ENCODE data around the gene ADAMTS6.

Gene ADAMTS6

DNA sequence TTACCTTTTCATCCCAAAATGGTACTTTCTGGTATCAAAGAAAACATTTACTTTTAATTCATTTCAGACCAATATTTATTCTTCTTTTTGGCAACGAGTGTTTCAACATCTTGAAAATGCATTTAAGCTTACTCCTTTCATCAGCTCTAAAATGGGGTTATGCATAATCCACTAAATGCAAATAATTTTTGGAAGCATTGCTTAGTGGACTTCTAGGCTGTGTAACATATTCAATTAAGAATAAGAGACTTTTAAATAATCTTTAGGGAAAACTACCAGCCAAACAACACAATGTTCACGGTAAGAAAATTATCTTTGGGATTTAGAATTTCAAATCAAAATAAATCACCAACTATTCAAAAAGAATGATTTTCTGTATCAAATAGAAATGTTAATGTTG is 118.2 kb downstream of the ADAMTS6 start:
- Histone ChIP-seq H3K27ac (ENCODE audit: low read length) (no peak overlapping the region), H3K9me3 (ENCODE audit: control insufficient read depth, low read depth, low read length) (no peaks in the 10 kb centered on the region), H3K4me1 (ENCODE audit: control insufficient read depth, low read depth, low read length) (peaks cover 12% of the 10 kb centered on the region), H3K9ac (ENCODE audit: low read length) (no peak overlapping the region), H3K4me3 (ENCODE audit: low read length) (no peak overlapping the region), H3K36me3 (ENCODE audit: control insufficient read depth, low read depth, low read length) (no peaks in the 10 kb centered on the region), H3K27me3 (ENCODE audit: control insufficient read depth, insufficient read depth, low read length) (no peaks in the 10 kb centered on the region)

DNA sequence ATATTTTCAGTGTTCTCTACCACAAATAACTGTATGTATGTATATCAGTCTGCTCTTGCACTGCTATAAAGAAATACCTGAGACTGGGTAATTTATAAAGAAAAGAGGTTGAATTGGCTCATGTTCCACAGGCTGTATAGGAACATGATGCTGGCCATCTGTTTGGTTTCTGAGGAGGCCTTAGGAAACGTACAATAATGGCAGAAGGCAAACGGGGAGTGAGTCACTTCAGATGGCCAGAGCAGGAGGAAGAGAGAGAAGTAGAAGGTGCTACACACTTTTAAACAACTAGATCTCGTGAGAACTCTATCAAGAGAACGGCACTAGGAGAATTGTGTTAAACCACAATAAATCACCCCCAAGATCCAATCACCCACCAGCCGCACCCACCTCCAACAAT is 121.7 kb downstream of the ADAMTS6 start:
- Histone ChIP-seq H3K4me3 (ENCODE audit: low read length) (no peak overlapping the region), H3K27me3 (ENCODE audit: control insufficient read depth, insufficient read depth, low read length) (no peaks in the 10 kb centered on the region), H3K27ac (ENCODE audit: low read length) (no peak overlapping the region), H3K9me3 (ENCODE audit: control insufficient read depth, low read depth, low read length) (no peaks in the 10 kb centered on the region), H3K9ac (ENCODE audit: low read length) (no peak overlapping the region), H3K4me1 (ENCODE audit: control insufficient read depth, low read depth, low read length) (peaks cover 12% of the 10 kb centered on the region), H3K36me3 (ENCODE audit: control insufficient read depth, low read depth, low read length) (no peaks in the 10 kb centered on the region)

DNA sequence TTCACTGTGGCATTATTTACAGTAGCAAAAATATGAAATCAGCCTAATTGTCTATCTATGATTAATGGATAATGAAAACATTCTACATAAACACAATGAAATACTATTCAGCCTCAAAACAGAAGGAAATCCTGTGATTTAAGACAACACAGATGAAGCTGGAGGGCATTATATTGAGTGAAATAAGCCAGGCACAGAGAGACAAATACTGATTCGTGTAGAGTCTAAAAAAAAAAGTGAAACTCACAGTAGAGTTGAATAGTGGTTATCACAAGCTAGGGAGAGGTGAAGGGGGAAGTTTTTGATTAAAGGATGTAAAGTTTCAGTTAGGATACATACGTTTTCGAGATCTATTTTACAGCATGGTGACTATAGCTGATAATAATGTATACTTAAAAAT is 122.2 kb downstream of the ADAMTS6 start:
- Histone ChIP-seq H3K27ac (ENCODE audit: low read length) (no peak overlapping the region), H3K27me3 (ENCODE audit: control insufficient read depth, insufficient read depth, low read length) (no peaks in the 10 kb centered on the region), H3K36me3 (ENCODE audit: control insufficient read depth, low read depth, low read length) (no peaks in the 10 kb centered on the region), H3K9me3 (ENCODE audit: control insufficient read depth, low read depth, low read length) (no peaks in the 10 kb centered on the region), H3K9ac (ENCODE audit: low read length) (no peak overlapping the region), H3K4me1 (ENCODE audit: control insufficient read depth, low read depth, low read length) (peaks cover 12% of the 10 kb centered on the region), H3K4me3 (ENCODE audit: low read length) (no peak overlapping the region)

DNA sequence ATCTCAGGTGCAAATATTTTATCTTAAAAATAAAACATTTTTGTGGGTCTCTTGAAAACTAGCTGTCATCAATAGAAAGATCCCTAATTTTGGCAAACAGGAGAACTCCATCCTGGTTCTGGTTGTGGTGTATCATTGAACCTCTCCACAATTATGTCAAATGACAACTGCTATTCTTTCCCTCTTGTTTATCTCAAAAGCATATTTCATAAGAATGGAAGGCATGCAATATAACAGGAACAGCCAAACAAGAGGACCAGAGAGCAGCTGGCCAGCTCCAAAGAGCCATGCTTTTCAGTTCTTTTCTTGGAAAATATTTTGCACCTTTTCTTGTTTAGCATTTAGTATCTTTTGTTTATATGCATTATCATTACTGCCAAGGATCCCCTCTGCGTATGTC is 125.4 kb downstream of the ADAMTS6 start:
- Histone ChIP-seq H3K9me3 (ENCODE audit: control insufficient read depth, low read depth, low read length) (no peaks in the 10 kb centered on the region), H3K36me3 (ENCODE audit: control insufficient read depth, low read depth, low read length) (no peaks in the 10 kb centered on the region), H3K4me1 (ENCODE audit: control insufficient read depth, low read depth, low read length) (no peaks in the 10 kb centered on the region), H3K27me3 (ENCODE audit: control insufficient read depth, insufficient read depth, low read length) (no peaks in the 10 kb centered on the region), H3K9ac (ENCODE audit: low read length) (no peak overlapping the region), H3K4me3 (ENCODE audit: low read length) (no peak overlapping the region), H3K27ac (ENCODE audit: low read length) (no peak overlapping the region)

DNA sequence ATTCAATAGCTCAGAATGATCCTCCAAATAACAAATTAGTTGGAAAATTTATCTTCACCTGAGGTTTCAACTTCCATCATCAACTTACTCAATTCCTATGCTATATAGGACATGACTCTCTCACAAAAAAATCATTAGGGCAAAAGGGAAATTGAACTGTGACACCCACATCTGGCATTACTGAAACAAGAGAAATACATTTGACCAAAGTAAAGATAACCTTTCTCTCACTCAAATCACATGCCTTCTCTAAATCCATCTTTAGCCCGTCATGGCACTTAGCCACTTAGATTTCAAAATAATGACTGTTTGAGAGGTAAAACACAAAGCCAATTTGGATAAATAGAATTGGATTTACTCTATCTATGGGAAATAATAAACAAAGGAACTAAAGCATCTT is 126.4 kb downstream of the ADAMTS6 start:
- Histone ChIP-seq H3K9ac (ENCODE audit: low read length) (no peak overlapping the region), H3K27ac (ENCODE audit: low read length) (no peak overlapping the region), H3K36me3 (ENCODE audit: control insufficient read depth, low read depth, low read length) (no peaks in the 10 kb centered on the region), H3K9me3 (ENCODE audit: control insufficient read depth, low read depth, low read length) (no peaks in the 10 kb centered on the region), H3K4me1 (ENCODE audit: control insufficient read depth, low read depth, low read length) (no peaks in the 10 kb centered on the region), H3K4me3 (ENCODE audit: low read length) (no peak overlapping the region), H3K27me3 (ENCODE audit: control insufficient read depth, insufficient read depth, low read length) (no peaks in the 10 kb centered on the region)

DNA sequence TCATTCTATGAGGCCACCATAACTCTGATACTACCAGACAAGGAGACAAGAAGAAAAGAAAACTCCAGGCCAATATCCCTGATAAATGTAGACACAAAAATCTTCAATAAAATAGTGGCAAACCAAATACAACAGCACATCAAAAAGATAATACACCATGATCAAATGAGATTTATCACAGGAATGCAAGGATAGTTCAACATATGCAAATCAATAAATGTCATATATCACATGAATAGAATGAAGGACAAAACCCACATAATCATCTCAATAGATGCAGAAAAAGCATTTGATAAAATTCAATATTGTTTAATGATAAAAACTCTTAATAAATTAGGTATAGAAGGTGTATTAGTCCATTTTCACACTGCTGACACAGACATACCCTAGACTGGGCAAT is 139.9 kb downstream of the ADAMTS6 start:
- Histone ChIP-seq H3K36me3 (ENCODE audit: control insufficient read depth, low read depth, low read length) (no peaks in the 10 kb centered on the region), H3K27ac (ENCODE audit: low read length) (no peak overlapping the region), H3K4me1 (ENCODE audit: control insufficient read depth, low read depth, low read length) (no peaks in the 10 kb centered on the region), H3K27me3 (ENCODE audit: control insufficient read depth, insufficient read depth, low read length) (no peaks in the 10 kb centered on the region), H3K4me3 (ENCODE audit: low read length) (no peak overlapping the region), H3K9me3 (ENCODE audit: control insufficient read depth, low read depth, low read length) (no peaks in the 10 kb centered on the region), H3K9ac (ENCODE audit: low read length) (no peak overlapping the region)

DNA sequence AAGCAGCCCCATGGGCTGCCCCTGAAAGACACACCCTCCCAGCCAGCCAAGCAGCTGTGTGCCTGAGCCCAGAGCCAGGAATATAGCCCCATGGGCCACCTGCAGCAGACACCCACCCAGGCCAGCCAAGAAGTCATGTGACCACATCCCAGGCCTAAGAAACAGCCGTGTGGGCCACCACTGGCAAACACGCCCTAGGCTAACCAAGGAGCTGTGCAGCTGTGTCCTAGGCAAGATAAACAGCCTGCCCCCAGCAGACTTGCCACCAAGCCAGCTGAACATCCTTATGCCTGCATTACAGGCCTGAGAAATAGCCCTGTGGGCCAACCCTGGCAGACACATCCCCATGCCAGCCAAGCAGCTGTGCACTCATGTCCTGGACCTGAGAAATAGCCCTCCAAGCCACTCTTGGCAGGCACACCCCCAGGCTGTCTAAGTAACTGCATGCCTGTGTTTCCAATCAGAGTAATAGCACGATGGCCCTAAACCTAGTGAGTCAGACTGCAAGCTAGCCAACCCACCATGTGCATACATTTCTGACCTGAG is 143.0 kb downstream of the ADAMTS6 start:
- H3K36me3 ChIP-seq (ENCODE audit: control insufficient read depth, low read depth, low read length), result no peaks in the 10 kb centered on the region
- H3K9me3 ChIP-seq (ENCODE audit: control insufficient read depth, low read depth, low read length), result no peaks in the 10 kb centered on the region
- no peak overlapping the region for H3K27ac ChIP-seq (ENCODE audit: low read length)
- peaks cover 3% of the 10 kb centered on the region for H3K4me1 ChIP-seq (ENCODE audit: control insufficient read depth, low read depth, low read length)
- no peaks in the 10 kb centered on the region for H3K27me3 ChIP-seq (ENCODE audit: control insufficient read depth, insufficient read depth, low read length)
- H3K4me3 ChIP-seq (ENCODE audit: low read length), result no peak overlapping the region
- no peak overlapping the region for H3K9ac ChIP-seq (ENCODE audit: low read length)

DNA sequence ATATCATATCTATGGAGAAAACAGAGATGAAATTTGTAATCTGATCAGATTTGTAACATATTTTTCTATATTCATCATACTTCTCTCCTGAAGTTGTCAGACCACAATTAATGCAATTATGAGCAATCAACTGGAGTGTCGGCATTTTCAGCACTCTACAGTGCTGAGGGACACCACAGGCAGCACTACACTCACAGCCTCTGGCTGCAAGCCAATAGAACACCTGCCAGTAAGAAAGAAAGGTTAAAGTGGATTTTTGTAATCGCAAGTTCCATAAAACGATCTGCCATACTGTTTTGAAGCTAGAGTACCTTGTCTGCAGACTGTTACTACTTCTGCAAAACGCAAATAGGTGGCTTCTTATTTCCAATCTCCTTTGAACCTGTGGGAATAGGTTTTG is 147.6 kb downstream of the ADAMTS6 start:
- Histone ChIP-seq H3K9ac (ENCODE audit: low read length) (no peak overlapping the region), H3K9me3 (ENCODE audit: control insufficient read depth, low read depth, low read length) (no peaks in the 10 kb centered on the region), H3K4me3 (ENCODE audit: low read length) (no peak overlapping the region), H3K27ac (ENCODE audit: low read length) (no peak overlapping the region), H3K27me3 (ENCODE audit: control insufficient read depth, insufficient read depth, low read length) (no peaks in the 10 kb centered on the region), H3K36me3 (ENCODE audit: control insufficient read depth, low read depth, low read length) (no peaks in the 10 kb centered on the region), H3K4me1 (ENCODE audit: control insufficient read depth, low read depth, low read length) (peaks cover 8% of the 10 kb centered on the region)

DNA sequence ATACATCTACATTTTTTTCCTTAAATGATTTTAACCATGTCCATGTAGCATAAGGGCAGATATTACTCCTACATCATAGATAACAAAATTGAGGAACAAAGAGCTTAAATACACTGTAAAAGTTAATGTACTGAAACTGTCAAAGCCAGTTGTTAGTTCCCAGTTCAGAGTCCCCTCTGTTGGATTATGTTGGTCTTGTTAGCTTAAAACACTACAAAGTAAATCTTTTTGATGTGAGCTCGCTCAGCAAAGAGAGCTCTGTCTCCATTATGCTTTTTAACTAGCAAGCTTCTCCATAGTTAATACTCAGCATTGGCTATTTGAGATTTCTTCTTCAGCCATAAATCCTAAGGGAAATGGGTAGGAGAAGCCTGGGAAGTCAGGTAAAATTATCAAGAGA is 149.1 kb downstream of the ADAMTS6 start:
- H3K4me3 ChIP-seq (ENCODE audit: low read length), result no peak overlapping the region
- no peaks in the 10 kb centered on the region for H3K9me3 ChIP-seq (ENCODE audit: control insufficient read depth, low read depth, low read length)
- H3K36me3 ChIP-seq (ENCODE audit: control insufficient read depth, low read depth, low read length), result no peaks in the 10 kb centered on the region
- no peak overlapping the region for H3K9ac ChIP-seq (ENCODE audit: low read length)
- H3K4me1 ChIP-seq (ENCODE audit: control insufficient read depth, low read depth, low read length), result peaks cover 16% of the 10 kb centered on the region
- no peak overlapping the region for H3K27ac ChIP-seq (ENCODE audit: low read length)
- no peaks in the 10 kb centered on the region for H3K27me3 ChIP-seq (ENCODE audit: control insufficient read depth, insufficient read depth, low read length)

DNA sequence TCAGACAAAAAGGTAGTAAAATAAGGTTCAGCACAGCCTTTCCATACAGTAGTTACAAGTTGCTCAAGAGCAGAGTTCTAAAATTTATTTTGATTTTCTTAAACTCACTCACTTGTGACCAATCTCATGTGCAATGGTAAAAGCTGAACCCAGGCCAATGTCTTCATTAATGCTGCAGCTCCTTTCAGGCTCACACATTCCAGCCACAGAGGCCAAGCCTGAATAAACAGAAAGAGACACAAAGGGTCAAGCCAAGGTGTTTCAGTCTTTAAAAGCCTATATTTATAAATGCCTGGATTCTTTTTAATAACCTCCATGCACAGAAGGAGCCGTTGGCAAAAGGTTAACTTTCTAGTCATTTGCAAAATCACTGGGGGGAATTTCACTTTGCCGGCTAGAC is 152.5 kb downstream of the ADAMTS6 start:
- Histone ChIP-seq H3K27me3 (ENCODE audit: control insufficient read depth, insufficient read depth, low read length) (no peaks in the 10 kb centered on the region), H3K4me1 (ENCODE audit: control insufficient read depth, low read depth, low read length) (peaks cover 26% of the 10 kb centered on the region), H3K27ac (ENCODE audit: low read length) (no peak overlapping the region), H3K9ac (ENCODE audit: low read length) (no peak overlapping the region), H3K9me3 (ENCODE audit: control insufficient read depth, low read depth, low read length) (no peaks in the 10 kb centered on the region), H3K36me3 (ENCODE audit: control insufficient read depth, low read depth, low read length) (no peaks in the 10 kb centered on the region), H3K4me3 (ENCODE audit: low read length) (no peak overlapping the region)

DNA sequence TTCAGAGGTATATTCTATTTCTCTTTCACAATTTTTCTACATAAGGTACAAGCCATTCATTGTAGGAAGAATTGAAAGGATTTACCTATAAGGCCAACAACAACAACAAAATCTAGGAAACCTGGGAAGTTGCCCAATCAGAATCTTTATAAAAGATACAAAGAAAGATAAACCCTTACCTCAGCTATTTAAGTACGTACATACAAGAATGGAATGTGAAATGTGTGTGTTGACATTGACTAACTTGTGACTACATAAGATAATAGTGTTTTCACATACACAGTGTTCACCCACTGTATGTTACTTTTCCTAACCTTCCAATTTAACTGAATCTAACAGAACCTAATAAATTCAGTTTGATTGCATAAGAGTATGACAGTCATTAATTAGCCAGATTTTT is 154.1 kb downstream of the ADAMTS6 start:
- H3K9ac ChIP-seq (ENCODE audit: low read length), result no peak overlapping the region
- no peak overlapping the region for H3K4me3 ChIP-seq (ENCODE audit: low read length)
- H3K9me3 ChIP-seq (ENCODE audit: control insufficient read depth, low read depth, low read length), result no peaks in the 10 kb centered on the region
- H3K27ac ChIP-seq (ENCODE audit: low read length), result no peak overlapping the region
- no peaks in the 10 kb centered on the region for H3K36me3 ChIP-seq (ENCODE audit: control insufficient read depth, low read depth, low read length)
- H3K4me1 ChIP-seq (ENCODE audit: control insufficient read depth, low read depth, low read length), result peaks cover 23% of the 10 kb centered on the region
- H3K27me3 ChIP-seq (ENCODE audit: control insufficient read depth, insufficient read depth, low read length), result no peaks in the 10 kb centered on the region

DNA sequence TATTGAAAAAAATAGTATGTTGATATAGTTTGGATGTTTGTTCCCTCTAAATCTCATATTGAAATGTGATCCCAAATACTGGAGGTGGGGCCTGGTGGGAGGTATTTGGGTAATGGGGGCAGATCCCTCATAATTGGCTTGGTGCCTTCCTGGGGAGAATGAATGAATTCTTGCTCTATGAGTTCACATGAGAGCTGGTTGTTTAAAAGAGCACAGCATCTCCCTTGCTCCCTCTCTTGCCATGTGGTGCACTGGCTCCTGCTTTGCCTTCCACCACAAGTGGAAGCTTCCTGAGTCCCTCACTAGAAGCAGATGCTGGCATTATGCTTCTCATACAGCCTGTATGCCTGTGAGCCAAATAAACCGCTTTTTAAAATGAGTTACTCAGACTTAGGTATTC is 154.8 kb downstream of the ADAMTS6 start:
- H3K9me3 ChIP-seq (ENCODE audit: control insufficient read depth, low read depth, low read length), result no peaks in the 10 kb centered on the region
- H3K4me3 ChIP-seq (ENCODE audit: low read length), result no peak overlapping the region
- H3K4me1 ChIP-seq (ENCODE audit: control insufficient read depth, low read depth, low read length), result peaks cover 23% of the 10 kb centered on the region
- H3K27me3 ChIP-seq (ENCODE audit: control insufficient read depth, insufficient read depth, low read length), result no peaks in the 10 kb centered on the region
- H3K9ac ChIP-seq (ENCODE audit: low read length), result no peak overlapping the region
- no peak overlapping the region for H3K27ac ChIP-seq (ENCODE audit: low read length)
- no peaks in the 10 kb centered on the region for H3K36me3 ChIP-seq (ENCODE audit: control insufficient read depth, low read depth, low read length)
